Measurements from ENCODE around the gene CPEB4. TPM values are rescaled to one million over a fixed set of nuclear protein-coding genes. Genes with fewer than 3 reads are reported as not detected.

Gene CPEB4
- total RNA-seq, 2 experiments from 2014 or later, result 11.4 to 11.9 TPM

DNA sequence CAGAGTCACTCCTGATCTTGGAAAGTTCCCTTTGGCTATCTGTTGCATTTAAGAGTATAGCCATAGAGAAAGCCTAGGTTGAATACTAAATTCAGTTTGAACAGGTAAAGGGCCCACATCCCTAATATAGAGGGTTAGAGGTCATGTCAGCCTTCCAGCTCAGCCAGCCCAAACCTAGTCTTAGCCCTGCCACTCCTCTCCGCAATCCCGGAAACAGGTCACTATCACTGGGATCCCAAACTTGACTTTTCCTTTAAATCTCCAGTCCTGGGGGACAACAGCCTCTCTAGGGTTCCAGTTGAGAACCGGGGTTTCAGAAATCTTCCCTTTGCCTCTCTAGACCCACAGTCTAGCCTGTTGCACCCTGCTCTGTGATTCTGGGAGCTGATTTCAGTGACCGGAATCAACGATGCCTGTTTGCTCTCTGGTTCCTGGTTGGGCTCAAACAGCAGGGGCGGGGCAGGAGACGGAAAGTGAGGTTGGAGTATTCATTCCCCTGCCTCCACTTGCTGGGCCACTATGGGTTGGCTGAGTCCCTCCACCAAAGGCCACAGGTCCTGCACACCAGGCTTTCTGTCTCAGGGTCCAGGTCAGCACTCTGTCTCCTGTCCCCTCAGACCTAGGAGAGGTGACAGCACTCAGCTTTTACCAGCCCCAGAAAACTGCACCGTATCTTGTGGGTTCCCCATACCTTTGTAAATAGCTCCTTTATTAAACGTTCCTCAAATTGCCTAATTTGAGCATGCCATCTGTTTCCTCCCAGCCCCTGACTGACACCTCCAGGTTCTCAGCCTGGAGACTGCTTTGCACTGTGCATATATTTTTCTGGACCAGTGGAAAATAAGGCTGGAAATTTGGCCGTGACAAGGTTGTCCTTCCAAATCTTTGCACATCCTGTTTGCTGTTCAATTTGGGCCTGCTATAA lies 23.8 kb upstream of the CPEB4 start:
- no peak for DNase-seq
- no peak overlapping the region for H3K27ac Mint-ChIP-seq
- H3K9me3 Mint-ChIP-seq, result no peaks in the 10 kb centered on the region
- no peaks in the 10 kb centered on the region for H3K4me1 Mint-ChIP-seq (ENCODE audit: low read depth)
- no peaks in the 10 kb centered on the region for H3K36me3 Mint-ChIP-seq
- H3K27me3 Mint-ChIP-seq, result no peaks in the 10 kb centered on the region
- ChIA-PET CTCF (interaction anchor here (0.8 to 0.9 kb wide), 2 partner anchors 61 to 109 kb away, joined by 3 to 4 read pairs; no protein-coding TSS in a partner anchor), POLR2A (no interaction called here)
- no peak overlapping the region for H3K4me3 Mint-ChIP-seq
- intact Hi-C loops (cut with micrococcal nuclease), result no loop called here

- ChIA-PET POLR2A (interaction anchor here (0.5 to 0.6 kb wide), 2 partner anchors 91 to 378 kb away, joined by 3 to 4 read pairs; no protein-coding TSS in a partner anchor), CTCF (no interaction called here)
- Mint-ChIP-seq H3K9me3 (no peaks in the 10 kb centered on the region), H3K4me3 (no peak overlapping the region), H3K36me3 (no peaks in the 10 kb centered on the region), H3K27ac (no peak overlapping the region), H3K4me1 (ENCODE audit: low read depth) (no peaks in the 10 kb centered on the region), H3K27me3 (no peaks in the 10 kb centered on the region)
- intact Hi-C loops (cut with micrococcal nuclease), result no loop called here
- no peak for DNase-seq
Observed at GRCh38 chr5:173866243-173866857, 21.8 kb upstream of the CPEB4 start.

- Mint-ChIP-seq H3K4me1 (ENCODE audit: low read depth) (no peaks in the 10 kb centered on the region), H3K27ac (no peak overlapping the region), H3K36me3 (no peaks in the 10 kb centered on the region), H3K27me3 (no peaks in the 10 kb centered on the region), H3K9me3 (no peaks in the 10 kb centered on the region), H3K4me3 (no peak overlapping the region)
- CTCF ChIA-PET, result no interaction called here
- intact Hi-C loops (cut with micrococcal nuclease), result no loop called here
- no peak for DNase-seq
- POLR2A ChIA-PET, result interaction anchor here (0.6 kb wide), 1 partner anchor 379 kb away, joined by 4 read pairs; no protein-coding TSS in a partner anchor
Observed at GRCh38 chr5:173866858-173867679, 21.1 kb upstream of the CPEB4 start.

GRCh38 chr5:173868096-173868880 lies 19.9 kb upstream of the CPEB4 start:
- Mint-ChIP-seq H3K27ac (no peak overlapping the region), H3K4me3 (no peak overlapping the region), H3K27me3 (no peaks in the 10 kb centered on the region), H3K36me3 (no peaks in the 10 kb centered on the region), H3K9me3 (no peaks in the 10 kb centered on the region), H3K4me1 (ENCODE audit: low read depth) (no peaks in the 10 kb centered on the region)
- ChIA-PET CTCF (no interaction called here), POLR2A (no interaction called here)
- DNase-seq, result no peak
- intact Hi-C loops (cut with micrococcal nuclease), result no loop called here

DNA sequence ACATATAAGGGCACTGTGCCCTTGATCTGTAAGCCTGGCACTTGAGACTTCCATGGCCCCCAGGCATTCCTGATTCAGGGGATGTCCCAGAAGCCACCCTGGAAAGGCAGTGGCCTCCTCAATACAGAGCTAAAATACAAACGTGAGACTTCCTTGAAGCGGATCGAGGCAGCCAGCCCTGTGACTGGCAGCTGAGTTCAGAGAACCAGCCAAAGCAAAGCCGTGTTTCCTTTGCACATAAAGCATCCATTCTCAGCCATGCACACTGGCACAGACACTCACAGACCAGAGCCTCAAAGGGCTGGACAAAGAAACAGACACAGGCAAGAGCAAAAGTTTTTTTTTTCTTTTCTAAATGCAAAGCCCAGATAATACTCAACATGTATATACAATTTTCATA lies 18.8 kb upstream of the CPEB4 start:
- CTCF ChIA-PET, result no interaction called here
- Mint-ChIP-seq H3K36me3 (no peaks in the 10 kb centered on the region), H3K27me3 (no peaks in the 10 kb centered on the region), H3K4me1 (ENCODE audit: low read depth) (no peaks in the 10 kb centered on the region), H3K27ac (no peak overlapping the region), H3K9me3 (no peaks in the 10 kb centered on the region), H3K4me3 (no peak overlapping the region)
- intact Hi-C loops (cut with micrococcal nuclease), result no loop called here
- POLR2A ChIA-PET, result no interaction called here
- DNase-seq, result no peak

DNA sequence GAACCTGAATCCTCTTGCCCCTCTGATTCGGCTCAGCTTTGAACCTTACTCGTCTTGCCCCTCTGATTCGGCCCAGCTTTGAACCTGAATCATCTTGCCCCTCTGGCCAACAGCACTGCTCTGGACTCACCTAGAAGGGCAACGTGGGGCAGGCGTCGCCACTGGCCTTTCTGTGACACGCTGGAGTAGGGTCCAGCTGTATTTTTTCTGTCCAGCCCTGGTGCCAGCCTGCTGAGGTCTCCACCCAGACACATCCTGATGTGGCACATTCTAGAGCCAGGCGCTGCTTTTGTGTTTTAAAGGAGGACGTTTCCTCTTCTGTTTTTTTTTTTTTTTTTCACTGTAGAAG lies 15.2 kb upstream of the CPEB4 start:
- Mint-ChIP-seq H3K4me3 (no peak overlapping the region), H3K4me1 (ENCODE audit: low read depth) (no peaks in the 10 kb centered on the region), H3K27ac (no peak overlapping the region), H3K9me3 (no peaks in the 10 kb centered on the region), H3K36me3 (no peaks in the 10 kb centered on the region), H3K27me3 (no peaks in the 10 kb centered on the region)
- no peak for DNase-seq
- intact Hi-C loops (cut with micrococcal nuclease), result no loop called here
- ChIA-PET CTCF (no interaction called here), POLR2A (no interaction called here)

- Mint-ChIP-seq H3K27ac (no peak overlapping the region), H3K4me1 (ENCODE audit: low read depth) (no peaks in the 10 kb centered on the region), H3K4me3 (no peak overlapping the region), H3K9me3 (no peaks in the 10 kb centered on the region), H3K36me3 (no peaks in the 10 kb centered on the region), H3K27me3 (no peaks in the 10 kb centered on the region)
- no peak for DNase-seq
- intact Hi-C loops (cut with micrococcal nuclease), result no loop called here
- CTCF ChIA-PET, result no interaction called here
- POLR2A ChIA-PET, result no interaction called here
Observed at GRCh38 chr5:173873306-173873922, 14.7 kb upstream of the CPEB4 start.

GRCh38 chr5:173875189-173875588 lies 13.0 kb upstream of the CPEB4 start:
- Mint-ChIP-seq H3K9me3 (no peaks in the 10 kb centered on the region), H3K27ac (no peak overlapping the region), H3K4me3 (no peak overlapping the region), H3K27me3 (no peaks in the 10 kb centered on the region), H3K36me3 (no peaks in the 10 kb centered on the region), H3K4me1 (ENCODE audit: low read depth) (no peaks in the 10 kb centered on the region)
- POLR2A ChIA-PET, result no interaction called here
- no peak for DNase-seq
- CTCF ChIA-PET, result no interaction called here
- intact Hi-C loops (cut with micrococcal nuclease), result no loop called here

DNA sequence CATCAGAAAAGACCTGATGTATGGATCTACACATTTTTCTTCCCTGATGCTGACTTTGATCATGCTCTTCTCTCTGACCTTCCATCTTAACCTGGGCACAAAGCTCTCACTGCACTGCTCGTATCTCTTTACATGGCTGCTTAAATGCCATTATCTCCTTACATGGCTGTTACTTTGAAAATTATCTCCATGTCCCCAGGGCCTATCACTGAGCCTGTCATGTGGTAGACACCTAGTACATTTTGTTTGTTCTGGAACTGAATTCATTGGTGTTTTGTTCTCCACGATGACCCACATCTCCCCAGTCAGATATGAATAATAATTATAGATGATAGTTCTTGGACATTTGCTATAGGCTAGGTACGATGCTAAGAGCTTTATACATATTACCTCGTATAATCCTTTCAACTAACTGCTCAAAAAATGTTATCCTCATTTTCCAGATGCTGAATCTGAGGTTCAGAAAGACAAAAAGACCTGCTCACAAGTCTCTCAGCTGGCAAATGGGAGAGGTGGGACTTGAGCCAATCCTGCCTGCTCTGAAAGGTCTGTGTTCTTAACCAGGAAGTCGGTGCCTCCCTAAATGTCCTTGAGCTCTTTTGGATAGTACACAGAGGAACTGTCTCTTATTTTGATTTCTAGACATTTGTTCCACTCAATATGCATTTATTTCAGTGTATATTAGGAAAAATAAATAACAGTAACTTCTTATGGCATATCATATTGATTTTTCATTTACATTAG lies 9.8 kb upstream of the CPEB4 start:
- H3K36me3 Mint-ChIP-seq, result peaks cover 3% of the 10 kb centered on the region
- ChIA-PET CTCF (interaction anchor here (1.7 kb wide), 1 partner anchor 263 kb away, joined by 4 read pairs; no protein-coding TSS in a partner anchor), POLR2A (no interaction called here)
- peaks cover 5% of the 10 kb centered on the region for H3K4me1 Mint-ChIP-seq (ENCODE audit: low read depth)
- H3K27ac Mint-ChIP-seq, result no peak overlapping the region
- H3K27me3 Mint-ChIP-seq, result no peaks in the 10 kb centered on the region
- no peak for DNase-seq
- H3K9me3 Mint-ChIP-seq, result peaks cover 5% of the 10 kb centered on the region
- intact Hi-C loops (cut with micrococcal nuclease), result no loop called here
- H3K4me3 Mint-ChIP-seq, result no peak overlapping the region

GRCh38 chr5:173880306-173880985 lies 7.7 kb upstream of the CPEB4 start:
- intact Hi-C loops (cut with micrococcal nuclease), result no loop called here
- no peak for DNase-seq
- Mint-ChIP-seq H3K9me3 (peaks cover 9% of the 10 kb centered on the region), H3K36me3 (peaks cover 3% of the 10 kb centered on the region), H3K4me3 (no peak overlapping the region), H3K4me1 (ENCODE audit: low read depth) (peaks cover 23% of the 10 kb centered on the region), H3K27me3 (no peaks in the 10 kb centered on the region), H3K27ac (no peak overlapping the region)
- POLR2A ChIA-PET, result interaction anchor here (1.2 kb wide), 1 partner anchor 7 kb away, joined by 4 read pairs; the partner anchor contains the start of gene CPEB4
- CTCF ChIA-PET, result interaction anchor here (1.0 kb wide), 1 partner anchor 45 kb away, joined by 4 read pairs; no protein-coding TSS in a partner anchor
